Lung (tissue), 12 donors: ENCODE data around the gene ASTN1. TPM values are rescaled to one million over a fixed set of nuclear protein-coding genes. Genes with fewer than 3 reads are reported as not detected.

Source experiments
- ATAC-seq: fragments of 200-7000 bp; cut with Tn5 transposase; one replicate; pipeline ENCODE4 v1.9.1; 2020; ENCODE audit warnings: moderate number of reproducible peaks; ENCODE audit not compliant: insufficient read depth, low FRiP score
- DNase-seq, 3 donors: peaks; one replicate each; pipeline ENCODE4 v3.0.0-alpha.2; 2013 to 2017
- H3K27ac ChIP-seq, 2 donors: one replicate each; pipeline ENCODE4 v1.5.1; 2013; ENCODE audit warnings: mild to moderate bottlenecking in 2 of 2, moderate library complexity in 2 of 2, control low read depth in 1 of 2, inconsistent platforms in 1 of 2, low read depth in 1 of 2, low read length in 1 of 2
- H3K27me3 ChIP-seq, 3 donors: one replicate each; pipeline ENCODE4 v1.5.1; 2013; ENCODE audit warnings: low read length in 2 of 3; ENCODE audit not compliant: control insufficient read depth in 3 of 3, insufficient read depth in 3 of 3
- H3K36me3 ChIP-seq, 4 donors: one replicate each; pipeline ENCODE4 v1.5.1; 2013; ENCODE audit warnings: low read length in 4 of 4, mild to moderate bottlenecking in 1 of 4, moderate library complexity in 1 of 4; ENCODE audit not compliant: control insufficient read depth in 4 of 4, insufficient read depth in 4 of 4
- H3K4me1 ChIP-seq, 5 donors: one replicate each; pipeline ENCODE4 v1.5.1; 2013; ENCODE audit warnings: low read length in 5 of 5, mild to moderate bottlenecking in 2 of 5, moderate library complexity in 1 of 5; ENCODE audit not compliant: control insufficient read depth in 5 of 5, insufficient read depth in 5 of 5
- H3K4me3 ChIP-seq: one replicate; pipeline ENCODE4 v1.5.1; 2013; ENCODE audit warnings: mild to moderate bottlenecking, control low read depth, moderate library complexity
- H3K9ac ChIP-seq, 2 donors: one replicate each; pipeline ENCODE4 v1.5.1; 2013; ENCODE audit warnings: low read length in 2 of 2, control low read depth in 1 of 2; ENCODE audit not compliant: insufficient read depth in 1 of 2
- H3K9me3 ChIP-seq, 4 donors: one replicate each; pipeline ENCODE4 v1.5.1; 2013; ENCODE audit warnings: low read length in 3 of 4, mild to moderate bottlenecking in 1 of 4, moderate library complexity in 1 of 4; ENCODE audit not compliant: control insufficient read depth in 4 of 4, insufficient read depth in 3 of 4
- WGBS, 2 donors: extraction: QIAGEN DNeasy Blood & Tissue Kit; methylation state at CpG; one replicate each; pipeline ENCODE4 v1.1.7; 2013; 5-methylcytosine and 5-hydroxymethylcytosine counted together
- polyA plus RNA-seq, 2 donors: library from polyadenylated mRNA; stranded (reverse); fragments of 200-250 nt; gene quantifications; one replicate each; pipeline ENCODE4 v1.2.1, GENCODE V29; 2013
- total RNA-seq, 2 donors: library from RNA; depleted of rRNA in 1 of 2; stranded (reverse); fragments of >200 nt in 1 of 2; gene quantifications; one replicate each; pipeline ENCODE4 v1.2.1, GENCODE V29; 2014 to 2021
- TF ChIP-seq, protein P1 (sequence below): IDR thresholded peaks from 2 replicates; pipeline ENCODE4 v1.5.1; 2012; ENCODE audit warnings: mild to moderate bottlenecking; ENCODE audit errors: control extremely low read depth, extremely low read depth
- donor health status: control.
- donor health status: control.
- donor health status: Bipolar disorder and iron deficiency.
- donor health status: healthy.
- donor health status: DM: yes; HTN: yes; CAD: no.

The ASTN1 gene
- total and polyA plus RNA-seq, 4 donors, result 0.03 to 3.6 (median 0.08) TPM

DNA sequence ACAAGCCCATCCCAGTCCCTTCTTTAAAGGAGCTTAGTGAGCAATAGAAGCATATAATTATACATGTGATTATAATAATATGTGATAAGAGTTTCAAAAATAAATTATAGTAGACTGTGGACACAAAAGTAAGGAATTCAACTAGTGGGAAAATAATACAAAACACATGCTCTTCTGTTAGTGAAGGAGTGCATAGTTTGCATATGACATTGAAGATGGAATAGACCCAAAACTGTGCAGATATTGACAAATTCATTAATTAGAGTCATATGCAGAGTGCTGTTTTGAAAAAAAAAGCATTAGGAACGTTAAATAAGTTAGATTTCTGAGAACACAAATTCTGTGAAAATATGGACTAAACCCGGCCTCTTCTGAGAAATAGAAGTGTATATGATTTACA, 278.8 kb downstream of the ASTN1 start:
- Histone ChIP-seq H3K4me1 (no peaks in the 10 kb centered on the region), H3K27me3 (no peaks in the 10 kb centered on the region), H3K9ac (no peak overlapping the region), H3K4me3 (no peak overlapping the region), H3K9me3 (no peaks in the 10 kb centered on the region), H3K27ac (no peak overlapping the region), H3K36me3 (no peaks in the 10 kb centered on the region)
- ATAC-seq (no peak), DNase-seq (no peak)
- TF ChIP-seq, protein P1, sequence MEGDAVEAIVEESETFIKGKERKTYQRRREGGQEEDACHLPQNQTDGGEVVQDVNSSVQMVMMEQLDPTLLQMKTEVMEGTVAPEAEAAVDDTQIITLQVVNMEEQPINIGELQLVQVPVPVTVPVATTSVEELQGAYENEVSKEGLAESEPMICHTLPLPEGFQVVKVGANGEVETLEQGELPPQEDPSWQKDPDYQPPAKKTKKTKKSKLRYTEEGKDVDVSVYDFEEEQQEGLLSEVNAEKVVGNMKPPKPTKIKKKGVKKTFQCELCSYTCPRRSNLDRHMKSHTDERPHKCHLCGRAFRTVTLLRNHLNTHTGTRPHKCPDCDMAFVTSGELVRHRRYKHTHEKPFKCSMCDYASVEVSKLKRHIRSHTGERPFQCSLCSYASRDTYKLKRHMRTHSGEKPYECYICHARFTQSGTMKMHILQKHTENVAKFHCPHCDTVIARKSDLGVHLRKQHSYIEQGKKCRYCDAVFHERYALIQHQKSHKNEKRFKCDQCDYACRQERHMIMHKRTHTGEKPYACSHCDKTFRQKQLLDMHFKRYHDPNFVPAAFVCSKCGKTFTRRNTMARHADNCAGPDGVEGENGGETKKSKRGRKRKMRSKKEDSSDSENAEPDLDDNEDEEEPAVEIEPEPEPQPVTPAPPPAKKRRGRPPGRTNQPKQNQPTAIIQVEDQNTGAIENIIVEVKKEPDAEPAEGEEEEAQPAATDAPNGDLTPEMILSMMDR, result no peak
- WGBS, 2 donors, result 71 to 82% methylated on average over 2 of the region's 2 CpGs

DNA sequence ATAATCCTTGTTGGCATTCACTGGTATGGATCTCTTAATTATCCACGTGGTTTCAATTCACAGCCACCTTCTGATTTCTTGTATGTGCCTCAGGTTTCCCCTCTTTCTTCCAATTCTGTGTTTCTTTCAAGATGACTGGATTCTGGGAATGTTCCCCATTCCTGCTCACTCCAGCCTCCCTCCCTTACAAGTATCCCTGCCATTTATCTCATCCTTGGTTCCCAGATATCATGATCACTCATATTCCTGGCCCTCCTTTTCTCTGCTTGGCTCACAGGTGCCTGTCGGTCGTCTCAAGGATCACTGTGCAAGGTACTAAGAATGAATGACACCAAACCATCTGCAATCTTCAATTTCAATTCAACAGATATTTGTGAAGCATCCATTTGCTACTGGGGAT, 279.2 kb downstream of the ASTN1 start:
- ATAC-seq, result no peak
- no peaks in the 10 kb centered on the region for H3K27me3 ChIP-seq
- DNase-seq, result no peak
- H3K36me3 ChIP-seq, result no peaks in the 10 kb centered on the region
- H3K9ac ChIP-seq, result no peak overlapping the region
- H3K4me1 ChIP-seq, result no peaks in the 10 kb centered on the region
- H3K4me3 ChIP-seq, result no peak overlapping the region
- H3K27ac ChIP-seq, result no peak overlapping the region
- 69 to 71% methylated on average over 3 of the region's 3 CpGs for WGBS, 2 donors
- H3K9me3 ChIP-seq, result no peaks in the 10 kb centered on the region
- TF ChIP-seq, protein P1, result no peak

DNA sequence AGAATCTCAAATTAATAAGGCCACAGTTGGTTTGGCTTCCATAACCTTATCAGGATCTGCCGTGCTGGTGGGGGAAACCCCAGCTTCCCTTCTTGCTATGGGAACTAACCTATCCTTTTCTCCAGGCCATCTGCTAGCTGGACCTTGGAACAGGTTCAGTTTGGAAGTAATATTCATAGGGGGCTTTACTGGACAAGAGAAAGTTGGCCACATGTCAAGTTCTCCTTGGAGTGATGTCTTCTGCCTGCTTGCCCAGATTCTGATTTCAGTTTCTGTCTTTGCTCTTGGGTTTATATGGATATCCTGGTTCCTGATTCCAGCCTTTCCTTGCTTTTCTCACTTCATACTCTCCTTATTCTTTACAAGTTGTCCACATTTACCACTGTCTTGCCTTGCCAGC, 279.6 kb downstream of the ASTN1 start:
- Histone ChIP-seq H3K36me3 (no peaks in the 10 kb centered on the region), H3K9ac (no peak overlapping the region), H3K4me3 (no peak overlapping the region), H3K27ac (no peak overlapping the region), H3K9me3 (no peaks in the 10 kb centered on the region), H3K27me3 (no peaks in the 10 kb centered on the region), H3K4me1 (no peaks in the 10 kb centered on the region)
- TF ChIP-seq, protein P1, result no peak
- ATAC-seq, result no peak
- 73 to 94% methylated on average over 1 of the region's 1 CpG for WGBS, 2 donors
- DNase-seq, result no peak

DNA sequence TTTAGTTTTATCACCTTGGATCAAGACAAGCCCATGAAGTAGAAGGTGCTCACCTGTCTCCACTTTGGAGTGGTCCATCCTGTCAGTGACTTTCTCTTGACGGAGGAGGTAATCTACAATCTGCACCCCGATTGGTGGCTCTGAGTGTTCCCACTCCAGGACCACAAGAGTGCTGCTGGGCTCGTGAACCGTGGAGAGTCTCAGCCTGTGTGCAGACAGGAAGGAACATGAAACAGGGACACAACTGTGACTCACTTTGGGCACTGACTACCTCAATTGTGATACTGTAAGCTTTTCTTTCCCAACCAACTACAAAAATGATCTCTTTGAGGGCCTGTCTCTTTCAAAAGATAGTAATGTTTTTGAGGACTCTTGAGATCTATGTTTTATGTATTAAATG, 280.2 kb downstream of the ASTN1 start:
- 58 to 60% methylated on average over 4 of the region's 4 CpGs for WGBS, 2 donors
- ATAC-seq, result no peak
- TF ChIP-seq, protein P1, result no peak

More for the DNA sequence above, 280.2 kb downstream of the ASTN1 start:
- no peaks in the 10 kb centered on the region for H3K27me3 ChIP-seq
- H3K9ac ChIP-seq, result no peak overlapping the region
- DNase-seq, result no peak
- H3K36me3 ChIP-seq, result no peaks in the 10 kb centered on the region
- no peak overlapping the region for H3K4me3 ChIP-seq
- H3K4me1 ChIP-seq, result no peaks in the 10 kb centered on the region
- H3K9me3 ChIP-seq, result no peaks in the 10 kb centered on the region
- no peak overlapping the region for H3K27ac ChIP-seq
